HG02943 (cell line): ENCODE results near the gene ZCCHC7.

Experiments
- ATAC-seq: cut with Tn5 transposase; IDR thresholded peaks from one replicate; pipeline ENCODE4 v1.9.1; 2021; ENCODE audit warnings: mild to moderate bottlenecking, low read depth, moderate library complexity; ENCODE audit not compliant: unreplicated experiment

Gene ZCCHC7

DNA sequence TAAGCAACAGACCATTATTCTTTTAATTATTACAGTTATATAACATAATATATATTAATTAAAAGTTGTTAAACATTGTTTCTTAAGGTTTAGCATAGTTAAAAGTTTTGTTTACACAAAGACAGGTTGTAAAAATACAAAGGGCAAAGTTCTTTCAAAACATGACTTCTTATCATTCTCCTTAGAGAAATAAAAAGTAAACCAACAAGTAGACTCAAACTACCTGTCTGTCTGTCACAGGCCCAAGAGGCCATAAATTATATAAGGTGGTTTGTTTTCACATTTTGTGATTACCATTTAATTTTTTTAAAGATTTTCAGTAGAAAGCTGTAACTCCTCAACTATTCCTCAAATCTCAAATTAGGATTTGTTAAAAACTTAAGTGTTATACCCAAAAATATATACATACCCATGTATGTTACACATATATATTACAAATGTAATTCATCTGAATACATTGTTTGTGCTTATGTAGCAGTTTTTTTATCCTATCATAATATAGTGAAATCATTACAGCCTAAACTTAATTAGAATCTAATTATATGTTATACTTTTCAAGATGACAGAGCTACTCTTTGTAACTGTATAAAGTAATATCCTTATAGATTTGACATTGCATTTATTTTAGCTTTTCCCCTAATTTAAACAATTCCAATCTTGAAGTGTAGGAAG lies 208.3 kb downstream of the ZCCHC7 start:
- no peak for ATAC-seq

DNA sequence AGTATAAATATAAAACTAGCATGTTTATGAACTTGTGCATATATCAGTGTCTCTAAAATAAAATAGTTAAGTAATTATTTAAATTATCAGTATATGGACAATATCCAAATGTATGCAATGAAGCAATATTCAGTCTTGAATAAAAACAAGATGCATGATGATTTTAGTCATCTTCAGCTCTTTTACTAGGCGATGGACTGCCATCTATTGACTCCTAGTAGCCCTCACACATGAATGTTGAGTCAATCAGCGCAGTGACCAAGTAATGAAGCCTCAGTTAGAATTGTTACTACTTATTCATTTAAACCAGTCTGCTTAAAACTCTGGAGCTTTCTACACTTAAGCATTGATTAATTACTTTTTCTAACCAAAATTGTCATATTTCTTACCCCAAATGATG lies 209.2 kb downstream of the ZCCHC7 start:
- ATAC-seq: no peak

DNA sequence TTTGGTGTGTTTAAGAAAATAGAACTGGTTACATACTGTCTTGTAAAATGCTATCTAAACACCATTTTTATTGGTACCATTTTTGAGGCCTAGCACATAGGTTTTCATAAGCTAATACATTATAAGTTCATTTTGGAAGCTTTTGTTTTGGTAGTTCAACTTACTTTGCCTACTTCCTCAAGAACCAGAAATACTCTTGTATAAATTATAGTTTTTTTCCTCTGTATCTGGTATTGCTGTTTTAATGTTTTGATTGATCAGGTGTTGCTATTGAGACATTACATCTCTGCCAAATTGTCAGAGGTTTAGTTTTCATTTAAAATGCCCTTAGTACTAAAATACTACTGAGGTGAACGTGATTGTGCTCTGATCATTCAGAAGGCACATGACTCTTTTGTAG lies 211.5 kb downstream of the ZCCHC7 start:
- ATAC-seq: no peak

DNA sequence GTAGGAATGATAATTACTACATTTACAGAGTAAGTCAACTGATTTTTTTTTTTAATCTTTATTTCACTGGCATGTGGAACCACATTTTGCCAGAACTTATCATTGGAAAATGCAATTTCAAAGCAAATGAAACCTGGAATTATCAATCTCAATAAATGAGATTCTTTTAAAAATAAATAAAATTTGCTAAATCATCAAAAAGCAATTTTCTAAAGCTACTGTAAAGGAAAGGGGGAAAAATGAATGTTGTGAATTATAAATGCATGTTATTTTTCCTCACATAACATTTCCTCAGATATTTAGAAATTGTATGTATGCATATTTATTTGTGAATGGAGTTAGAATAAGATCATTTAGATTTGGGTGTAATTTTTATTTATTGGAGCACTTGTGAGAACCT lies 212.2 kb downstream of the ZCCHC7 start:
- no peak for ATAC-seq

DNA sequence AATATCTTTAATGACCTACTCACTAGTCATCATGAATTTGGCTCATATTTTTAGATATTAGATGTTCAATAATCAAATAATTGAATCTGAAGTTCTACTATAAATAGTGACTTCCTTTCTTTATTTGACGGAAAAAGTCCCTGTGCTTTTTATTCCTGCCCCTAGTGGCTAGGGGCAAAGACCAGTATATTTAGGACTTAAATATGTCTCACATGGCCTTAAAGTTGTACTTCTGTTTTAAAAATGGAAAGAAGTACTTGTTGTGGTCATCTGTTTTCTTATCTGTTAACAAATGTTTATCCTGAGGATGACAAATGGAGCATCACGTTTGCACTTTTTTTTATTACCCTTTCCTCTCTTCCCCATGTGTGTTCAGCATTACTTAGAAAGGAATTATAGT lies 212.9 kb downstream of the ZCCHC7 start:
- ATAC-seq: no peak

DNA sequence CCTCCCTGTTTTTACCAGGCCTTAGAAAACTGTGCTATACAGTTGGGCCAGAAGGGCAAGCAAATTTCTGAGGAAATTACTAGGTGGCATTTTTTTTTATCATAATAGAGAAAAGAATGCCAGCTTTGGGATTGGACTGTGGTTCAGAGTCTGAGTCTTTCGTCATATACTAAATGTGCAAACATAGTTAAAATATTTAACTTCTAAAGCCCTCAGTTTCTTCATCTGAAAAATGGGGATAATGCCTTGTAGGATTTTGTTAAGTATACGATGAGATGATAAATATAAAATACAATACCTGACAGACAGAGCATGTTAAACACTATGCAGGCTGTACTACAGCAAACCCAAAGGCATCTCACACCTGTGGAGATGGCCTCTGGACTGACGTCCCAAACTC lies 214.9 kb downstream of the ZCCHC7 start:
- no peak for ATAC-seq

DNA sequence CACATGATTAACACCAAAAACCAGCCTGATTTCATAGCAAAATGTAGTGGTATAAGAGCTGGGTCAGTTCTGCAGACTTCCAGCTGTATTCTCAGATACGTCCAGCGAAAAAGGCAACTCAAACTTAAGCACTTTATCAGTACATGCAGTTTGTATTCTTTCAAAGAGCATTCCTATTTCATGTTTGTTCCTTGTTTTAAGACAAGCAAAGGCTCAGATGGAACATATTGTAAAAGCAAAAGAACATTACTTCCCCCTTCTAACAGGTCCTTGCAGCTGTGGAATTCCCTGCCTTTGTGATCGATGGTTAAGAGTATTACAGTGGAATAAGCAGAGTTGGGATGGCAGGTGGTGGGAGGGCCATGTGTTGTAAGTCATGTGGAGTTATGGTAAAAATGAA lies 215.8 kb downstream of the ZCCHC7 start:
- no peak for ATAC-seq

DNA sequence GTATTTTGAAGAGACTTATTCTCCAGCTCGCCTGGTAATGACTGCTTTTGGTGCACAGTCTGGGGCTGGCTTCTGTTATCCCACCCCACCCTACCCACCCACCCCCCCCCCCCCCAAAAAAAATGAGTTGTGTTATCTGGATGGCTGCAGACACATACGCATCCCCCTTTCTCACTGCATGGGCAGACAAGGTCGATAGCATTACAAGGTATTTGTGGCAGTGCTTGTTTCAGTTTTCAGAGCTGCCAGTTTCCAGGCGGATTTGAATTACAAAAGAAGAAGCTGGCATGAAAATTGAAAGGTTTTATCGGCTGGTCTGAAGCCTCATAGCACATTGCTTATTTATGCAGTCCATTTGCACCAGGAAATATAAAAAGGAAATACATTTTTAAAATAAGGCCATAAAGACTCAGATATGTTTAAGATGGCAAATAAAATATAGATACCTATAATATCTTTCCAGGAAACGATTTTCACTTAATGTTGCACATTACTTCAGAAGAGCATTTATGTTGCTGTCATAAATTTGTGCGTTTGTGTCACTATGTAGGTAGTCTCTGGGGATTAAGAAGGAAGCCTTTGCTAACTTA lies 217.0 kb downstream of the ZCCHC7 start:
- ATAC-seq: no peak

DNA sequence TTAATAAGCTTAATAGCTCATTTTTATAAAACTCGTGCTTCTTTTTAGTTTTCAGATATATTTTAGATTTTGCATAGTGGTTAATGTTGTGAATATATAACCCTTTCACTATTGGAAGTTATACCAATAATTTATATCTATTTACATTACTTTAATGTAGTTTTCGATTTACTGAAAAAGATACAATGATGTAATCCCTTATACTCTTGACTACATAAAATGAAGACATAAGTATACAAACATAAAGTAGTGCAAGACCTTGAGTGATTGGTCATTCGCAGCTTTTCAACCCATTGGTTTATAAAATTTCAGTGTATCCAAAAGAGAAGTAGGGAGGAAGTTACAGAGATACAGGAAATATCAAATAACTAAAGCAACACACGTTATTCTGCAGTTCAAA lies 217.8 kb downstream of the ZCCHC7 start:
- ATAC-seq: no peak

DNA sequence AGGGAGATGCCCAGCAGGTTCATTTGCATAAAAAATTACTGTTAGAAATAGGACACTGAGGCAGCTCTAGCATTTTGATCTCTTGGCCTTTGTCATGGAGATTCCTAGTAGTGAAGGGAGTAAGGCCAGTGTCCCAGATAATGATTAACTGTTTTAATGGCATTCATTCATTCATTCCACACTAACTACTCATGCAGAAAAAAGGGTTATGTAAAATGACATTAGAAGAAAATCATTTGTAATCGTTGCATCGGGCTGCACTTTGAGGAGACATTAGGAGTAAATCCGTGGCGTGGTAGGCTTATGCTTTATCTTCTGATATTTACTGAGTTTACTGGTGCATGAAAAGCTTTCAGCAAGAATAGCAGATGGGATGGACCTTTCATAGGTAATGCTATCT lies 219.5 kb downstream of the ZCCHC7 start:
- ATAC-seq: no peak

DNA sequence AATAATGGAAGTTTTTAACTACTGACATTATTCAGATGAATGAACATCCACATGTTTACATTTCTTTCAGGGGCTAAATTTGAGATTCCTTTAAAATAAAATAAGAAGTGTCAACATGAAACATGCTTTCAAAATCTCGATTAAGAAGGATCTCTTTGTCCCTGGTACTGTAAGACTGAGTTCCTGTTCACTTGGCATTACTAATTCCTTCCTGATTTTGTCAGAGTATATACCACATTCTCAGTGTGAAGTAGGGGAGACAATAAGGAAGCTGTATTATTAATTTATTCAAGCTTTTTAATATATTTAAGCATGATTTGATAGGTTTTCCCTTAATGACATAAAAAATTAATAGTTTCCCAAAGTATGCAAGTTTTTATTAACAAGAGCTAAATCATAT lies 220.6 kb downstream of the ZCCHC7 start:
- ATAC-seq: no peak

DNA sequence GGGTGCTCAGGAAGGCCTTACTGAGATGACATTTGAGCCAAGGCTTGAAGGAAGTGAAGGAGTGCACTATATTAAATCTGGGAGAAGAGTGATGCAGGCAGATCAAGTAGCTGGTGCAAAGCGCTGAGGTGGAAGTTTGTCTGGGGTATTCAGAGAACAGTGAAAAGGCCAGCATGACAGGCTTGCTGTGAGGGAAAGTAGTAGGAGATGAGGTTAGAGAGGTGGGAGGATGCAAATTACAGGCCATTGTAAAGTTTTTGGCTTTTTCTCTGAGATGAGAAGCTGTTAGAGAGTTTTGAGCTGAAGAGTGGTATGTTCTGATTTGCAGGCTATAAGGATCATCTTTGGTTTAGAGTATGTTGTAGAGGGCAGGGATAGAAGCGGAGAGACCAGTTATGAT lies 221.3 kb downstream of the ZCCHC7 start:
- ATAC-seq: no peak

DNA sequence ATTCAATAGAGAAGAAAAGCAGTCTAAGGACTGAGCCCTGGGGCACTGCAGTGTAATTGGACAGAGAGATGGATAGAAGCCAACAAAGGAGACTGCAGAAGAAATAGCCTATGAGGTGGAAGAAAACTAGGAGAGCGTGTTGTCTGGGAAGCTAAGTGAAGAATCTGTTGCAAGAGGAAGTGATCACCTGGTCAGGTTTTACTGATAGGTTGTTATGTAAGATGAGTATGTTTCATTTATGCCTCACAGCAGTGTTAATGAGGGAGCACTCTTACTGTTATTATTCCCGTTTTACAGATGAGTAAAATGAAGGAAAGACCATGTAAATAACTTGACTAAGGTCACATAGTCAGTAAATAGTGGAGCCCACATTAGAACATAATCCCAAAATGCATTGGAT lies 222.1 kb downstream of the ZCCHC7 start:
- ATAC-seq: no peak

DNA sequence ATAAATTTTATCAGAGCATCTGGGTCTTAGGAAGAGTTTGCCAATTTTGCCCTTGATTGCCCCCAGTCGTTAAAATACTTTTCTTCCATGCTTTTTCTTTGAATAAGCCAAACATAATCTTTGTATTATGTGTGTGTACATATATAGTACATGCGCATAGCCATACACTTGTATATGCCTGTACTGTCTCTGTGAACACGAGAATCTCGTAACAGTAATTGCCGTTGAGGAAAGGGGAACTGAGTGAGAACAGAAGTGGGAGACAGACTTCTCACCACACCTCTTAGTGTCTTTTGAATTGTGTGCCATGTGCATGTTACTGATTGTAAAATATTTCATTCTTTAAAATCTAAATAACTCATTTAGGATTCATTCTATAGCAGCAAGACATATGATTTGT lies 222.5 kb downstream of the ZCCHC7 start:
- ATAC-seq: no peak

DNA sequence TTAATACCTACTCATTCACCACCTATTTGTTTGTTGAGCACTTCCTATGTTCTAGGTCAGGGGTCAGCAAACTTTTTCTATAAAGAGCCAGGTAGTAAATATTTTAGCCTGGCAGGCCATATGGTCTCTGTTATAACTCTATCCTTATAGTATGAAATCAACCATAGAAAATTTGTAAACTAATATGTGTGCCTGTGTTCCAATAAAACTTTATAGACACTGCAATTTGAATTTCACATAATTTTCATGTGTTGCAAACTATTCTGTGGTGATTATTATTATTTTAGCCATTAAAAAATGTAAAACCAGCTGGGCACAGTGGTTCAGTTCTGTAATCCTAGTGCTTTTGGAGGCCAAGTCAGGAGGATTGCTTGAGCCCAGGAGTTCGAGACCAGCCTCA lies 223.3 kb downstream of the ZCCHC7 start:
- no peak for ATAC-seq

DNA sequence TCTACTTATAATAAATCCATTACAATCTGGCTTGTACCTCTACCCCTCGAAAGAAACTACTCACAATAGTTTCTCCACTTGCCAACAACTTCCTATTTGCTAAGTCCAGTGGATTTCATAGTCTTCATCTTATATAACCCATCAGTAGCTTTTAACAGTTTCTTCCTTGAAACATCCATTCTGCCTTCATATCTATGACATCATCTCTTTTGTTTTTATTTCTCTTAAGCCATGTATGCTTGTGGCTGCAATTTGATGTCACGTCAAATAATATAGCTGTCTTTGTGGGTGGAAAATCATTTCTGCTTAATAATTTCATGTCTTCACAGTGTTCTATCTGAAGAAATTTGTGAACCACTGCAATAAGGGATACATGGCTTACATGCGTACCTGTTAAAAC lies 224.7 kb downstream of the ZCCHC7 start:
- ATAC-seq: no peak

DNA sequence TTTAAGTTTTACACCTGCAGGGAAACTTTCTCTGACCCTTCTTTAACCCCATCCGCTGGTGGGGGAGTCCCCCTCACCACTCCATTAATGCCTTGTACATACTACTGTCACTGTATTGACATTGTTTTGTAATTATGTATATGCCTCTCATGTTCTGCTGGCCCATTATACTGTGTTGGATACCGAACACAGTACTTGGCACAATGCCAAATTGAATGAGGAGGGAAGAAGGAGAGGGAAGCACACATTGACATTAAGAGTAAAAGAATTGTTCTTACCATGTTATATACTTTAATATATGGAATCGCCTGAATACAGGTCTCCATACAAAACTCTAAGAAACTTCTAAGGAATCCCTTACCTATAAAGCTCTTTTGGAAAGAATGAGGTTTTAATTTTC lies 228.5 kb downstream of the ZCCHC7 start:
- ATAC-seq: no peak

DNA sequence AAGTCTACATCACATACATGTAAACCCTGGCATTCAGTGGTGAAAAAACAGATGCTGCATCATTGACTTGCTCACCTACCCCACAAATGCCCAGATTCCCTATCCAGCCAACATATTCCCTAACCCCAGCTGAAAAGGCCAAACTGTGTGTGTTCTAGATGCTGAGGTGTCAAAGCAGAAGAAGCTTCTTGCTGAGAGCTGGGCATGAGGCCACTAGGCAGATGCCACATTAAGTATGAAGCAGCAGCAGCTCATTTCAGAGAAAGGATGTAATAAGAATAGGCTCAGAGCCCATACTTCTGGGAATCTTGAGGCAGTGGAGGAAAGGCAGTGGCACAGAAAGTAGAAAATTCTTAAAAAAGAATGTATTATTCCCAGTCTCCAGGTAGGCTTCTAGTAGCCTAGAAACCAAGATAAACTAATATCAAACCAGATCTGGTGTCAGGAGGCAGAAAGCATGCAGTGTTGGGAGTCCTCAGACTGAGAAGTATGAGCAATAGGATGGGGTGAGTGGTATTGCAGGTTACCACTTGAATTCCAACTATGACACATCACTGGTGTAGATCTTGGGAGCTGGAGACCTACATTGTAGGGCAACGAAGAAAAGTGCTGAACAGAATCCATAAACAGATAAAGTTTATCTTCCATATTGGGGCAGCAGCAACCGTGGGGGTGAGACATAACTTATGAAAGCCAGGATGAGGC lies 230.3 kb downstream of the ZCCHC7 start:
- no peak for ATAC-seq

DNA sequence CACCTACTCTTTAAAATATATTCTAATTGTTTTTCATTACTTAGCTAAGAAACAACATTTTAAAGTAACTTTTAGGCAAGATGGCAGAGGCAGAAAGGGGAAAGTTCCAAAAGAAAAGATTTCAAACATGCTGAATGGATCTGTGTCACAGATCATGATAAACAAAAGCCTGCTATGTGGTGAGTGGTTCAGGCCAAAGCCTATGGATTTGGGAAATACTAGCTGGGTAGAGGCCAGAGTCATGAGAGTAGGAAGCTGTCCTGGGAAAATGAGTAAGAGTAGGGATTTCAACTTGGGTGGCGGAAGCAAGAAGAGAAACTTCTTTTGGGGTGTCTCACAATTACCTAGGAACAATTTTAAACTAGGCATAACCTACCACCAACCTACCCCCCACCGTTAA lies 233.4 kb downstream of the ZCCHC7 start:
- ATAC-seq: no peak

DNA sequence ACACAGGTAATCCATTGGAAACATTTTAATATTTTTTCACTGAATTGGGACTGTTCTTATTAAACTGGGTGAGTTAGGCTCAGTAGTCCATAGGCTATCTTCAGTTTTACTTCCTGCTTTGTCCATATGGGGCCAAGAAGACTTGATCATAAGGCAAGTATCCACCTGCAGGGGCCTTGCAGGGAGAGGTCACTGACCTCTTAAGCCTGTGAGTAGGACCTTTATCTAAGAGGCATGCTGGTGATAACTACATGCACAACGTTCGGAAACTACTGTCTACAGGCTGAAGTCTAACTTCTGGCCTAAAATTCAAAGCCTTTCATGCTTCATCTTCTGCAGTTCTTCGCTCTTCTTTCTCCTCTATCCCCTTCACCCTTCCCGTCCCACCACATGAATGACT lies 242.1 kb downstream of the ZCCHC7 start:
- ATAC-seq: no peak

DNA sequence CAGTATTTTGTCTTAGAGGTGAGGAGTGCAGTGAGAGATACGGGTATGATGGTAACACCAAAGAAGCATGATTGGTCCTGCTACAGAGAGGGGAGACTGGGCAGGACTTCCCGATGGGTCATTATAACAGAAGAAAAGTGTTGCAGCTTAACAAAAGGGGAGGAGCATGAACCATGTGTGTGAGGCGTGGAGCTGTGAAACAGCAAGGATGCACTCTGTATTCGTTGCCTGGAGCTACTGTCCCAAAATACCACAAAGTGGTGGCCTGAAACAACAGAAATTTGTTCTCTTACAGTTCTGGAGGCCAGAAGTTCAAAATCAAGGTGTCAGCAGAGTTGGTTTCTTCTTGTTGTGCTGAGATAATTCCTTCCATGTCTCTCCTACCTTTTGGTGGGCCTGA lies 242.8 kb downstream of the ZCCHC7 start:
- no peak for ATAC-seq

DNA sequence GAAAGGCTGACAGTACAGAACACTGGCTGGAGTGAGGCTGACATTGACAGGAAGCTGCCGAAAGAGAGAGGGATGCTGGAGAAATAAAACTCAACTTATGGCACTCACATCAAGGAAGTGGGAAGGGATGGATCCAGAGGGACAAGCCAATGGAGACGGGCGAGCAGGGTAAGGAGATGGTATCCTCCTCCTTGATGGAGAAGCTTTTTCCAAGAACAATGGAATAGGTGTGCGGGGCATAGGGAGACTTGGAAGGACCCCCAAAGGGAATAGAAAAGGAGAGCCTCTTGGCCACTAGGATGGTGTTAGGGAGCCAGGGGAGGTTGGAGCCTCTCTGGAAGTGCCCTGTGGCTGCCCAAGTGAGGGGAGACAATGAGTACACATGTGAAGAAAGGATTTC lies 243.8 kb downstream of the ZCCHC7 start:
- ATAC-seq: no peak
